Ectodermal cell (in vitro differentiated cells): ENCODE data around the gene TMEM91.
A peak's percentile ranks its signal among the peaks of the same experiment; 100 is the strongest.
"Not testable (repeated sequence)": the region's sequence is repeated elsewhere in the genome, so short reads cannot be mapped to it uniquely, and the experiment has no call there.

Source experiments
- H3K27ac ChIP-seq: 2 replicates; pipeline ENCODE4 v1.7.0; 2013; ENCODE audit warnings: mild to moderate bottlenecking, low read depth, low read length; ENCODE audit not compliant: insufficient read depth, poor library complexity, severe bottlenecking
- H3K27me3 ChIP-seq: 2 replicates; pipeline ENCODE4 v1.7.0; 2013; ENCODE audit warnings: mild to moderate bottlenecking, low read length; ENCODE audit not compliant: insufficient read depth, control insufficient read depth, poor library complexity, severe bottlenecking
- H3K36me3 ChIP-seq: one replicate; pipeline ENCODE4 v1.7.0; 2013; ENCODE audit warnings: low read length; ENCODE audit not compliant: control insufficient read depth, insufficient read depth
- H3K4me1 ChIP-seq: one replicate; pipeline ENCODE4 v1.7.0; 2013; ENCODE audit warnings: low read length; ENCODE audit not compliant: control insufficient read depth, insufficient read depth
- H3K4me3 ChIP-seq: 2 replicates; pipeline ENCODE4 v1.7.0; 2013; ENCODE audit warnings: low read depth, low read length, control low read depth; ENCODE audit not compliant: insufficient read depth
- H3K9me3 ChIP-seq: 2 replicates; pipeline ENCODE4 v1.7.0; 2013; ENCODE audit warnings: mild to moderate bottlenecking, low read length, moderate library complexity; ENCODE audit not compliant: control insufficient read depth
- WGBS, 2 experiments: methylation state at CpG; one replicate each; pipeline ENCODE4 v1.1.7; 2013; ENCODE audit warnings: missing lambda C conversion rate in 2 of 2; 5-methylcytosine and 5-hydroxymethylcytosine counted together

Gene TMEM91

GRCh38 chr19:41376998-41377365 is 649 bp downstream of the TMEM91 start:
- H3K27ac ChIP-seq = no peak overlapping the region
- peak overlapping the region; percentile 56 for H3K4me3 ChIP-seq
- no peaks in the 10 kb centered on the region for H3K9me3 ChIP-seq
- H3K36me3 ChIP-seq = no peaks in the 10 kb centered on the region
- peaks cover 4% of the 10 kb centered on the region for H3K4me1 ChIP-seq
- H3K27me3 ChIP-seq = no peaks in the 10 kb centered on the region
- 57 to 65% methylated on average over 8 of the region's 8 CpGs for WGBS, 2 experiments

DNA sequence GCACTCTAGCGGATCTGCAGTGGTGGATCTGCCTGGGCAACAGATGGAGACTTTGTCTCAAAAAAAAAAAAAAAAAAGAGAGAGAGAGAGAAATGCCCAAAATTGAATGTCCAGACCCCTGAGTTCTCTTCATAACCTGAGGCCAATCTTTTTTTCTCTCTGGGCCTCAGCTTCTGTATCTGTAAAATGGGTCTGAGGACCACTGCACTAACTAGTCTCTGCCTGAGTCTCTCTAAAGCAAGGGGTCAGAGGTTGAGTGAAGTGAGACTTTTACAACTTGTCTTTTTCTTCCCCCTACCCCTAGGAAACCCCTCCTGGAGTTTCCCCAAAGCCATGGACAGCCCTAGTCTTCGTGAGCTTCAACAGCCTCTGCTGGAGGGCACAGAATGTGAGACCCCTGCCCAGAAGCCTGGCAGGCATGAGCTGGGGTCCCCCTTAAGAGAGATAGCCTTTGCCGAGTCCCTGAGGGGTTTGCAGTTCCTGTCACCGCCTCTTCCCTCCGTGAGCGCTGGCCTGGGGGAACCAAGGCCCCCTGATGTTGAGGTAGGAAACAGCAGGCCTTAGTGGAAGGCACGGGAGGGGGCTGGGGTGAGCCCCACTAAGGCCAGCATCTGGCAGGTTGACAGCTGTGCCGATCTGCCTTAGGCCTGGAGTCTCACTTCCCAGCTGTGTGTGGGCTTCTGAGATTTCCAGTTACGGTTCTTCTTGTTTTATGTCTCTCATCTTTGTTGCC is 1.8 kb downstream of the TMEM91 start:
- Histone ChIP-seq H3K9me3 (no peaks in the 10 kb centered on the region), H3K36me3 (no peaks in the 10 kb centered on the region), H3K27ac (no peak overlapping the region), H3K27me3 (no peaks in the 10 kb centered on the region), H3K4me3 (no peak overlapping the region), H3K4me1 (peaks cover 4% of the 10 kb centered on the region)
- WGBS, 2 experiments = 46% methylated on average over 9 of the region's 9 CpGs

DNA sequence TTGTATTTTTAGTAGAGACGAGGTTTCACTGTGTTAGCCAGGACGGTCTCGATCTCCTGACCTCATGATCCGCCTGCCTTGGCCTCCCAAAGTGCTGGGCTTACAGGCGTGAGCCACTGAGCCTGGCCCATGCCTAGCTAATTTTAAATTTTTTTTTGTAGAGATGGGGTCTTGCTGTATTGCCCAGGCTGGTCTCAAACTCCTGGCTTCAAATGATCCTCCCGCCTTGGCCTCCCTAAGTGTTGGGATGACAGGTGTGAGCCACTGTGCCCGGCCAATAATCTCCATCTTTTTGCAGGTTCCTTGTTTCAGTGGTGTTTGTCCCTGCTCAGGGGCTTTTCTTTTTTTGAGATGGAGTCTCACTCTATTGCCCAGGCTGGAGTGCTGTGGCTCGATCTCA is 5.2 kb downstream of the TMEM91 start:
- H3K36me3 ChIP-seq, H3K4me1 ChIP-seq, H3K27ac ChIP-seq, H3K4me3 ChIP-seq, H3K27me3 ChIP-seq, H3K9me3 ChIP-seq: not testable (repeated sequence)
- 92 to 95% methylated on average over 8 of the region's 8 CpGs for WGBS, 2 experiments

GRCh38 chr19:41384351-41384750 is 8.0 kb downstream of the TMEM91 start:
- 85 to 93% methylated on average over 5 of the region's 5 CpGs for WGBS, 2 experiments
- no peaks in the 10 kb centered on the region for H3K27me3 ChIP-seq
- H3K9me3 ChIP-seq = no peaks in the 10 kb centered on the region
- no peak overlapping the region for H3K4me3 ChIP-seq
- peaks cover under 1% of the 10 kb centered on the region for H3K36me3 ChIP-seq
- no peaks in the 10 kb centered on the region for H3K4me1 ChIP-seq
- H3K27ac ChIP-seq = no peak overlapping the region

DNA sequence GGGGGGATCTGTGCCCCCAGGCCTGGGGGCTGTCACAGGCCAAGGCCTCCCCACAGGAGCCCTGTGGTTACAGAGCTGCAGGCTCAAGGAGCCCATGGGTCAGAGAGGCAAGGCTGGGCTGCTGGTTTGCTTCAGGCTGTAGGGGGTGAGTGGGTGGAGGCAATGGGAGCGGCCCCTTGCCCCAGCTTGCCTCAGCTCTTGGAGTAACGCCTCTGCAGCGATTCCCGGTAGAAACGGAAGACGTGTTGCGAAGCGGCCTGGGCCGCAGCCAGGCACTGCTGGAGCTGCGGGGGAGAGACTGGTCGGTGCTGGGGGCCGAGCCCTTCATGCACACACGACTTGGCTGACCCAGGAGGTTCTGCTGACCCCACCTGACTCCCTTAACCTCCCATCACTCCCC is 10.1 kb downstream of the TMEM91 start:
- Histone ChIP-seq H3K4me3 (no peak overlapping the region), H3K9me3 (no peaks in the 10 kb centered on the region), H3K4me1 (no peaks in the 10 kb centered on the region), H3K27me3 (no peaks in the 10 kb centered on the region), H3K27ac (no peak overlapping the region), H3K36me3 (peaks cover 11% of the 10 kb centered on the region)
- WGBS, 2 experiments = 95% methylated on average over 13 of the region's 13 CpGs

GRCh38 chr19:41391618-41392017 is 15.3 kb downstream of the TMEM91 start:
- H3K4me1 ChIP-seq = no peaks in the 10 kb centered on the region
- H3K27ac ChIP-seq = no peak overlapping the region
- H3K4me3 ChIP-seq = no peak overlapping the region
- H3K9me3 ChIP-seq = no peaks in the 10 kb centered on the region
- no peaks in the 10 kb centered on the region for H3K27me3 ChIP-seq
- WGBS, 2 experiments = 92 to 94% methylated on average over 11 of the region's 11 CpGs
- H3K36me3 ChIP-seq = peaks cover 11% of the 10 kb centered on the region

- WGBS, 2 experiments = 94% methylated on average over 12 of the region's 12 CpGs
- Histone ChIP-seq H3K4me3 (no peak overlapping the region), H3K9me3 (no peaks in the 10 kb centered on the region), H3K27me3 (no peaks in the 10 kb centered on the region), H3K4me1 (no peaks in the 10 kb centered on the region), H3K27ac (no peak overlapping the region), H3K36me3 (peaks cover 11% of the 10 kb centered on the region)
Measured at GRCh38 chr19:41392775-41393174, 16.4 kb downstream of the TMEM91 start.

GRCh38 chr19:41395355-41395754 is 19.0 kb downstream of the TMEM91 start:
- H3K27ac ChIP-seq = no peak overlapping the region
- H3K4me1 ChIP-seq = peaks cover 5% of the 10 kb centered on the region
- no peaks in the 10 kb centered on the region for H3K27me3 ChIP-seq
- 84 to 85% methylated on average over 6 of the region's 6 CpGs for WGBS, 2 experiments
- H3K36me3 ChIP-seq = peaks cover 3% of the 10 kb centered on the region
- no peak overlapping the region for H3K4me3 ChIP-seq
- H3K9me3 ChIP-seq = no peaks in the 10 kb centered on the region

DNA sequence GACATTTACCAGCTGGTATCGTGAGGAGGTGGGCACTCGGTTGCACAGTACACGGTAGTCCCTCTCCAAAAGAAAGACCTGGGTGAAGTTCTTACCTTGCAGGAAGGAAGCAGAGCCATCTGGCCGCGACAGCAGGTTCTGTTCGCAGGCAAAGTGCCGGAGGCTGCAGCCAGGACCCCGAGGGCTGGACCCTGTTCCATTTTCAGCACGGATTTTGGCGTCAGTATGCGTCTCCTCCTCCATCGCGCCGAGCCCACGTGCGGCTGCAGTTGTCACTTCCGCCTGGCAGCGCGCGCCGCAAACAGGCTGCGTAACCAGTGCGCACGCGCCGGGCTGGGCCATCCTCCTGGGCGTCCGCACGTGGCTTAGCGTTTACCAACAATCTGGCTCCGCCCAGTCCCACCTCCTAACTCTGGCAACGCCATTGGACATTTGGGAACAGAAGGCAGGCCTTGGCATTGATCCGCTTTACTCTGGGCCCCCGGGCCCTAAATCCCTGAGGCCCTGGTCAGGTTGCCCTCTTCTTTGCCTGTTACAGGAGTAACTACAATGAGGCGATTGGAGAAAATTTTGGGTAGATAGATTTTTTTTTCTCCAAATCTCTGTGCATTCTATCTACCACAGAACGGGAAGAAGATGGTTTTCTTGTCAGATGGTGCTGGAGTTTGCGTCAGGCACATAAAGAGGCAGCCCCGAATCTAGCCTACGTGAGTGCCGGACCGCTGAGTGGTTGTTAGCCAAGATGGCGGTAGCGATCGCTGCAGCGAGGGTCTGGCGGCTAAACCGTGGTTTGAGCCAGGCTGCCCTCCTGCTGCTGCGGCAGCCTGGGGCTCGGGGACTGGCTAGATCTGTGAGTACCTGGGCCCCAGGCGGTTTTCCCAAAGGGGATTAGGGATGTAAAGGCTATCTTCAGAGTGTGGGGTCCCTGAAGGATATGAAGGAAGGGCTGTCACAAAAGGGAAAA is 21.0 kb downstream of the TMEM91 start, which contains the start of the genes BCKDHA and EXOSC5:
BCKDHA (plus strand) TSS at position 733 of the 964 bp plus-strand sequence; CDS start at position 743, 10 bp downstream.
EXOSC5 (minus strand) TSS at position 274 of the 964 bp plus-strand sequence; CDS start at position 243, 31 bp downstream.
- H3K9me3 ChIP-seq = no peaks in the 10 kb centered on the region
- WGBS, 2 experiments = 0 to 1% methylated on average over 50 of the region's 50 CpGs
- peaks cover 5% of the 10 kb centered on the region for H3K4me1 ChIP-seq
- no peaks in the 10 kb centered on the region for H3K36me3 ChIP-seq
- no peaks in the 10 kb centered on the region for H3K27me3 ChIP-seq
- peak within 1 kb of the TSS; percentile 96 for H3K27ac ChIP-seq
- peak within 1 kb of the TSS; percentile 89 for H3K4me3 ChIP-seq

DNA sequence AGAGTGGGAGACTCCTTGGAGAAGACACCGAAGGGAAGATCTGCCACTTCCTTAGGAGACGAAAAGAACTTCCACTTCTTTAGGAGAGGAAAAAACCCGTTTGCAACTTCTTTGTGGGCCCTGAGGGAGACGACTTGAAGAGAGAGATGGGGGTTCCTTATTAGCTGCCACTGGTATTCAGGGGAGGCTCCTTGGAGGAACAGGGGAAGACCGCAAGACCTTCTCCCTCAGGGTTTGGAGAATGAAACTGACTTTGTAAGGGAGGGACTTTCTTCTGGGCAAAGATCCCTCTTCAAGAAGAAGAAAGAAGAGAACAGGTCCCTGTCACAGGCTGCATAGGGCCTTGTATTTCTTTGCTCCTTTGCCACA is 21.7 kb downstream of the TMEM91 start:
- Histone ChIP-seq H3K27ac (no peak overlapping the region), H3K27me3 (no peaks in the 10 kb centered on the region), H3K9me3 (no peaks in the 10 kb centered on the region), H3K4me1 (peaks cover 5% of the 10 kb centered on the region), H3K4me3 (peak overlapping the region; percentile 79), H3K36me3 (no peaks in the 10 kb centered on the region)
- WGBS, 2 experiments = 1 to 2% methylated on average over 5 of the region's 5 CpGs
